ENCODE measurements around the gene AQP6. TPM values are rescaled to one million over a fixed set of nuclear protein-coding genes. Genes with fewer than 3 reads are reported as not detected.

The AQP6 gene
- total RNA-seq, 1 experiment from 2014 or later, result 0.31 TPM

- in situ Hi-C loops (cut with HindIII; ENCODE audit: low pct_unique_long_range_greater_than_20kb, low sequenced_read_pairs) (no loop called here), intact Hi-C loops (cut with micrococcal nuclease; ENCODE audit: unreplicated experiment) (no loop called here)
- DNase-seq (ENCODE audit: low read depth, low spot score) (no peak), ATAC-seq (no peak)
- Histone ChIP-seq H3K27me3 (ENCODE audit: control insufficient read depth, insufficient read depth, low read length) (no peaks in the 10 kb centered on the region), H3K27ac (ENCODE audit: low read length) (no peak overlapping the region), H3K36me3 (ENCODE audit: control insufficient read depth, insufficient read depth, low read length) (no peaks in the 10 kb centered on the region), H3K9me3 (ENCODE audit: control insufficient read depth, insufficient read depth, low read depth, low read length) (no peaks in the 10 kb centered on the region), H3K4me1 (ENCODE audit: control insufficient read depth, insufficient read depth, low read length) (peaks cover 4% of the 10 kb centered on the region; the same call in 1 of the 2 replicates), H3K4me3 (ENCODE audit: low read depth in 2 of 2, low read length in 2 of 2) (no peak overlapping the region)
- BruUV-seq (replicated peaks), result no TSS peak
- POLR2A ChIA-PET, result no interaction called here
- TF ChIP-seq SIN3A (IDR thresholded peaks at IDR 0.05; ENCODE audit: borderline replicate concordance, insufficient read depth, low read depth, low read length), result no peak
- TF ChIP-seq CTCF (IDR thresholded peaks at IDR 0.05), result no peak
- TF ChIP-seq REST (IDR thresholded peaks at IDR 0.05; ENCODE audit: insufficient read depth in 1 of 2, low read depth in 2 of 2, low read length in 1 of 2), result no peak
- TF ChIP-seq POLR2AphosphoS5 (IDR thresholded peaks at IDR 0.05; ENCODE audit: low read depth, low read length), result no peak
- TF ChIP-seq TCF7L2 (IDR thresholded peaks at IDR 0.05; ENCODE audit: low read depth, low read length), result no peak
- CTCF ChIA-PET, result no interaction called here
Observed at GRCh38 chr12:49979016-49979586, 6.4 kb downstream of the AQP6 start.

- TF ChIP-seq CTCF (IDR thresholded peaks at IDR 0.05), result no peak
- TF ChIP-seq TCF7L2 (IDR thresholded peaks at IDR 0.05; ENCODE audit: low read depth, low read length), result no peak
- TF ChIP-seq POLR2AphosphoS5 (IDR thresholded peaks at IDR 0.05; ENCODE audit: low read depth, low read length), result no peak
- TF ChIP-seq REST (IDR thresholded peaks at IDR 0.05; ENCODE audit: insufficient read depth in 1 of 2, low read depth in 2 of 2, low read length in 1 of 2), result no peak
- TF ChIP-seq SIN3A (IDR thresholded peaks at IDR 0.05; ENCODE audit: borderline replicate concordance, insufficient read depth, low read depth, low read length), result no peak
- DNase-seq (ENCODE audit: low read depth, low spot score) (no peak), ATAC-seq (no peak)
- in situ Hi-C loops (cut with HindIII; ENCODE audit: low pct_unique_long_range_greater_than_20kb, low sequenced_read_pairs) (no loop called here), intact Hi-C loops (cut with micrococcal nuclease; ENCODE audit: unreplicated experiment) (no loop called here)
- Histone ChIP-seq H3K4me1 (ENCODE audit: control insufficient read depth, insufficient read depth, low read length) (peaks cover 4% of the 10 kb centered on the region), H3K36me3 (ENCODE audit: control insufficient read depth, insufficient read depth, low read length) (no peaks in the 10 kb centered on the region), H3K27ac (ENCODE audit: low read length) (no peak overlapping the region), H3K27me3 (ENCODE audit: control insufficient read depth, insufficient read depth, low read length) (no peaks in the 10 kb centered on the region), H3K9me3 (ENCODE audit: control insufficient read depth, insufficient read depth, low read depth, low read length) (no peaks in the 10 kb centered on the region), H3K4me3 (ENCODE audit: low read depth in 2 of 2, low read length in 2 of 2) (no peak overlapping the region)
- CTCF ChIA-PET, result interaction anchor here (0.6 to 0.7 kb wide), 2 partner anchors 27 to 106 kb away, joined by 5 to 8 read pairs; no protein-coding TSS in a partner anchor
- no TSS peak for BruUV-seq (replicated peaks)
- POLR2A ChIA-PET, result no interaction called here
Observed at GRCh38 chr12:49979791-49980190, 7.0 kb downstream of the AQP6 start.

All from Panc1 (cell line).